NCI-H345 (cell line): ENCODE data around the gene INF2.
A peak's percentile ranks its signal among the peaks of the same experiment; 100 is the strongest.
"Not testable (repeated sequence)": the region's sequence is repeated elsewhere in the genome, so short reads cannot be mapped to it uniquely, and the experiment has no call there.

Source experiments
- DNase-seq: peaks from one replicate; lab custom pipeline; 2025; lab: John Stamatoyannopoulos, UW

INF2 gene

DNA sequence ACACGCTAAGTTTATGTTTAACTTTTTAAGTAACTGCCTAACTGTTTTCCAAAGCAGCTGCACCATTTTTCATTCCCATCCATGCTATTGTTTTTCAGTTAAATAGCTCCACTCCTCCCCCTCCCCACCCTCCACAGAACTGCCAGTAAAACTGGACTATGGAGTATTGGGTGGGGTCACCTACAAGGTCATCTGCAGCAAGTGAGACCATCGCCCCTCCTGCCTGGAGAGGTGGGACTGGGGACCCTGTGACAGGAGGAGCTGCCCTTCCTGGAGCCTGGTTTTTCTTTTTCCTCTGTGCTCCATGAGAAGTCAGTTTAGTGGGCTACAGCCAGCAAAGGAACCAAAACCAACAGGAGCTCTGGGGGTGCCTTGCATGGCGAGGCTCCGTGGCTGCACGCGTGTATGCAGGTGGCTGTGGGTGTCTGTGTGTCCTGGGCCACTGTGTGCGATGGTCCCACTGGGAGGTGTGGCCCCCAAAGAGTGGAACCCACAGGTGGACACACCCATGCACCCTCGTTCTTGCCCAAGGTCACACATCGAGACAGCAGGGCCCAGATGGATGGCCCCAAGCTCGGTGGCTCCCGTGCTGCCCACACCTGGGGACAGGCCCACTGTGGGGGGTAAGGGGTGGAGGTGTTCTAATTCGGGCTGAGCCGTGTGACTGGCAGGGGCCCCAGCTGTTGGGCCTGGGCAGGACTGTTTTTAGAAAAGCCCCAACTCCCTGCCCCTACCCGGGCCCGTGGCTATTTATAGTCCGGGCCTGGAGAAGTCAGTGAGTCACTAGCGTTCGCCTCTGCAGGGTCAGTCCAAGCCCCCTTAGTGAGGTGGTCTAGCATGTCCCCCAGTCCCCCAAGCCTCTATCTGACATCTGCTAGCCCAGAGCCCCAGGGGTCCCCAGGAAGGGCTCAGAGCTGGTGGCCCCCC, 32.4 kb downstream of the INF2 start:
- no peak for DNase-seq

DNA sequence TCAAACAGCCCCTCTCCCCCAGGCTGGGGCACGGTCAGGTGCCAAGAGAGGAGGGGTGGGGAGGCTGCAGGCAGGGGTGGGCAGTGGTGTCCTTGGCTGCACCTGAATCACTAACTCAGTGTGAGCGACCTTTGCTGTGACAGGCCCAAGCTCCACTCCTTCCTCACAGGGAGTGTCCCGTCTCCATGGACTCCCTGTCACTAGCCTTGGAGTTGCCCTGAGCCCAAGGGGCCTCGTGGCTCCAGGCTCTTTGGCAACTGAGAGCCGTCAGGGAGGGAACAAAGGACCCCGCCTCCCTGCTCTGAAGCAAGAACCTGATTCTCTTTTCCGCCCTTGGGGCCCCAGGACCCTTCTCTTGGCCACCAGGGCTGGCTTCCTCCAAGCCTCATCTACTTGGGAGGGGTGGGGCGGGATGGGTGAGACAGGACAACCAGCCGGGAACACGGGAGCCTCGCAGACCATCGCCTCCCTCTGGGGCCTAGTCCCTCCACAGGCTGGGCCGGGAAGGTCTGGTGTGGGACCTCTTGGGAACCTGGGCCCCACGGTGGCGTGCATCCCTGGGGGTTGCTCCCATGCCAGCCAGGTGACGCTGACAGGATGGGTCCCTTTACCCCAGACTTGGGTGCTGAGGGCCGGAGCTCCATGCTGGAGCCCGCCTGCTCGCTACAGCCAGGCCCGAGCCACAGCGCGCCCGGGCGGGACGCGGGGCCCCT, 33.7 kb downstream of the INF2 start:
- DNase-seq, result no peak

DNA sequence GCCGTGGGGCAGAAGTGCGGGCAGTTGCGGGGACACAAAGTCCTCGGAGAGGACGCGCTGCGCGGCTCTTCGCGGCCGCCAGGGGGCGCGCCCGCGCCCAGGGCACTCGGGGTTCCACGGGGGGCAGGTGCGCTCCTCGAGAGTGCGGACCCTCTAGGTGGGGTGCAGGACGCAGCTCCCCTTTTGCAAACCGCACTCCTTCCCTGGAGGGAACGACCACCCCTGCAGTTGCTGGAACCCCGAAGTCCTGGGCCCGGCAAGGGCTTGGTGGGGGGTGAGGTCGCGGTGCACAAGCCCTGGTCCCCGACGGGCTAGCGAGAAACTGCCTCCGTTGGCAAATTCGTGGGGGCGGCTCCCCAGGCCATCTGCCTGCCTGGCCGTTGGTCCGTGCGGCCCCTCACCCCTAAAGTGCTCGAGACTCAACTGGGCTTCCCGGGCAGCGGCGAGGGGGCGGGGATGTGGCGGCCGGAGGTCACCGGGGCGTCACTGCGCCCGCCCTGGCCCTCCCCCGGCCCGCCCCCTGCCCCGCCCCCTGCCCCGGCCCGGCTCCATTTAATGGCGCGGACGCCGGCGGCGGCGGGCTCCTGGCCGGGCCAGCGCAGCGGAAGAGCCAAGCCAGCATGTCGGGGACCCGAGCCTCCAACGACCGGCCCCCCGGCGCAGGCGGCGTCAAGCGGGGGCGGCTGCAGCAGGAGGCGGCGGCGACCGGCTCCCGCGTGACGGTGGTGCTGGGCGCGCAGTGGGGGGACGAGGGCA, 34.4 kb downstream of the INF2 start, which contains the start of gene ADSS1:
ADSS1 (plus strand) TSS at position 579 of the 756 bp plus-strand sequence; CDS start at position 621, 42 bp downstream.
- DNase-seq, result peak; percentile 50

DNA sequence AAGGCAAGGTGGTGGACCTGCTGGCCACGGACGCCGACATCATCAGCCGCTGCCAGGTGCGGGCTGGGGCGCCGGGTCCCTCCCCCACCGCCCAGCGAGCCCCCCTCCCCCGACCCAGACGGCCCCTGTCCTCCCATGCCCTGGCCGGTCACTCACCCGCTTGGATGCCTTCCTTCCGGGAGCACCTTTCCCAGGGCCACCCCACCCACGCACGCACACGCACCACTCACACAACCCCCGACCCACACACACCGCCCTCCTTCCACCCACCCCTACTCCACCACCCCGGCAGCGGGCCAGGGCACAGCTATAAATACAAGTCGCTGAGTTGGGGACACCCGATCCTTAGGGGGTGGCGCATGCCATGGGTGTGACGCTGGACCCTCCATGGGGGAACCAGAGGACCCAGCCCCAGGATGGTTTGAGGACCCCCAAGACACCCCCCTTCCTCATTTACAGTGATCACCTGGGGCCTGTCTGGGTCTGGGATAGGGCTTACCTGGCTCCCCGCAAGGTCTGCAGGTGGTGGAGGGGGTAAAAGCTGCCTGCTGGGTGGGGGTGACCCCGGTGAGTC, 35.1 kb downstream of the INF2 start:
- no peak for DNase-seq

DNA sequence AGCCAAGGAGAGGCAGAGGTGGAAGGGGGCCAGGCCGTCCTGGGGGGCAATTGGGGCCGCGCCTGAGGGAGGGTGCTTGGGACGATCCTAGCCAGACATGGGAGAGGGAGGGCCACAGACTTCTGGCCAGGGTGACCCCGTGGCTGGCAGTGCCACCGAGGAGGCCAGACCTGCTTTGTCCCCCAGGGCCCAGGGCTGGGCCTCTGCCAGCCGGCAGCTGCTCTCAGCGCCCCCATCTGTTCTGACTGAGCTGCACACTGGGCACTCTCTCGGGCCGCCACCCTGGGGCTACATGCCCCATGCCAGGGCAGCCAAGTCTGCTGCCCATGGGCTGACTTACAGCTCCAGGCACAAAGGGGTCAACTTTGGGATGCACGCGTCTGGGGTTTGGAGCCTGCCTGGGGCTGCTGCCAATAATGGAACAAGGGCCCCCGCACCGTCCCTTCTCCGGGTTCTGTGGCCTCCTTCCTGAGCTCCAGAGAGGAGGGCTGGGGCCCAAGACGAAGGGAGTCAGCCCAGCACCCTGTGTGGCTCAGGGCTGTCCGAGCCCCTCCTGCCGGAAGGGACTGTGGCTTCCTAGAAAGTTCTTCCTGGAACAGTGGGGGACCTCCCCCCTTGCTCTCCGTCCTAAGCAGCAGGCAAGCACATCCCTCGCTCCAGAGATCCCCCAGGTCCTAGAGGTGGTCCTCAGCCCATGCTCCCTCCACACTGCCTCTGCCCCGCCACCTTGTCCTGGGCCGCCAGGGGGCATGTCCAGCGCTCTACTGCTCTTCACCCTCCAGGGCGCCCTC, 35.8 kb downstream of the INF2 start:
- DNase-seq, result no peak

DNA sequence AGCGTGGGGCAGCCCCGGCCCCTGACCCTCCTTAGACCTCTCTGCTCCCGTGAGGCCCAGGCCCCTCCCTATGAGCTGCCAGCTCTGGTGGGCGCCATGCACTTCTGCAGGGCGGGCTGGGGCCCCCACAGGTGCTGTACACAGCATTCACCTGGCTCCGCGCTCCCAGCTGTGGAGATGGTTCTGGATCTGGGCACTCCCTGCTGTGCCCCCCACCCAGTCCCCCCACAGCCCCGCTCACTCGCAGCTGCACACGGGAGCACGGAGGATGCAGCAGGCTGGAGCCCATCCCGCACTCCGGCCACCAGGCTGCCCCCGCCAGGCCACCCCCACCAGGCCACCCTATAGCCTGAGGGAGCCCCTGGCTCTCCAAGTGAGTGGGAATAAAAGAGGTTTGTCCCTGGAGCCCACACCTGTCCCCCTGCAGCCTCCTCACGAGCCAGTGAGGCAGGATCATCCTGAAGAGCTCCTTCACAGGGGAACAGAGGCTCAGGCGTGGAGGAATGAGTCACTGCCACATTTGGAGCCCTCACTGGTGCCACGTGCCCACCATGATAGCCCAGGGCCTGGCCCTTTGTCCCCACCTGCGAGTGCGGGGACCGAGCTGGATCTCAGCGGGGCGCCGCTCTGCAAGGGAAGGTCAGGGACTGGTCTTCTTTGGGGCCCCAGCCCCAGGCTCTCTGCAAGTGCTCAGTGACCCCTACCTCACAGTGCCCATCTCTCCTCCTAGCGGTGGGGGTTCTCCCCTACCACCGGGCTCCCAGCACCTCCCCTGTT, 36.5 kb downstream of the INF2 start:
- DNase-seq, result no peak

DNA sequence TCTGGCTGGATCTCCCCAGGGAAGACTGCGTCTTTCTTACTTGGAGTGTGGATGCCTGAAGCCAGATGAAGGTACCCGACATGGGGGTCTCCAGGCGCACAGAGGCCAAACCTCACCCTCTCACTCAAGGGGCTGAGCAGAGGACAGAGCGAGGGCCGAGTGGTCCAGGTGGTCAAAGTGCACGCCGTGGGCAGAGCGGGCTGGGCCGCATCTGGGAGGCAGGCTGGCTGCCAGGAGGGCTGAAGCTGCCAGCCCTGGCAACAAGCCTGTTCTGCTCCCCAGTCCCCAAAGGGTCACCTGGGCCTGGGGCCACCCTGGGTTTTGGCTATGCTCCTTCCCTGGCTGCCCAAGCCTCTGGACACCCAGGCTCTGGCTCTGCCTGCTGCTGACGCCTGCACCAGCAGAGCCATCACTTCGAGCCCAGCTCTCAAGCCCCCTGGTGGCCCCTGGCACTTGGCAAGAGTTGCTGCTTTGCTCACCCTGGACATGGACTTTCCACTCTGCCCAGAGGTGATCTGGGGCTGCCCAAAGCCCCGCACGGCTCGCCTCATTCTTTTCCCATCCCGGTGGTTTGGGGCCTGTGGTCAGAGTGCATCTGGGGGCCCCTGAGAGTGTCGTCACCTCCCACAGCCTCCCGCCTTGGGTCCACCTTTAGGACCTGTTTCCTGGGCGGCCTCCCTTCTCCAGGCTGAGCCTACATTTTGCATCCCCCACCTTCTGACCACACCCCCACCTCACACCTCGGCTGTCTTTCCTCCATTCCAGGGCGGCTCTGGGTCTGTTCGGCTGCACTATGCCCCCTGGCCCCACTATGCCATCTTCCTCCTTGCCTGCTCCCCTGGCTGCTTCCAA, 37.4 kb downstream of the INF2 start:
- DNase-seq, result no peak

DNA sequence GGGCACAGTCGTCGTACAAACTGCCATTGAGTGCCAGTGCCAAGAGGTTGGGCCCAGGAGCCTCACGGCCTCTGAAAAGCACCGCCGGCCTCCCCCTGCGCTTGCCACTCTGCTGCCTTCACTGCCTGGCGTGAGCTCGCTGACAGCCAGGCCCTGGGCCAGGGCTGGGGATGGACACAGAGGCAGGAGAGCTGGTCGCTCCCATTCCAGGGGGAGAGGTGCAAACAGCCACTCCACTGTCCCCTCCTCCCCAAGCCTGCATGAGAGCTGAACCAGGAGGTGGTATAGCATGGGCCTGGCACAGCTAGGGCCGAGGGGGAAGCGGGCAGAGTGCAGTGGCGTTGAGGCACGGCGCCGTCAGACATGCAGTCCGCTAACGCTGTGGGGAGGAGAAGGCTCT, 39.2 kb downstream of the INF2 start:
- DNase-seq, result no peak

DNA sequence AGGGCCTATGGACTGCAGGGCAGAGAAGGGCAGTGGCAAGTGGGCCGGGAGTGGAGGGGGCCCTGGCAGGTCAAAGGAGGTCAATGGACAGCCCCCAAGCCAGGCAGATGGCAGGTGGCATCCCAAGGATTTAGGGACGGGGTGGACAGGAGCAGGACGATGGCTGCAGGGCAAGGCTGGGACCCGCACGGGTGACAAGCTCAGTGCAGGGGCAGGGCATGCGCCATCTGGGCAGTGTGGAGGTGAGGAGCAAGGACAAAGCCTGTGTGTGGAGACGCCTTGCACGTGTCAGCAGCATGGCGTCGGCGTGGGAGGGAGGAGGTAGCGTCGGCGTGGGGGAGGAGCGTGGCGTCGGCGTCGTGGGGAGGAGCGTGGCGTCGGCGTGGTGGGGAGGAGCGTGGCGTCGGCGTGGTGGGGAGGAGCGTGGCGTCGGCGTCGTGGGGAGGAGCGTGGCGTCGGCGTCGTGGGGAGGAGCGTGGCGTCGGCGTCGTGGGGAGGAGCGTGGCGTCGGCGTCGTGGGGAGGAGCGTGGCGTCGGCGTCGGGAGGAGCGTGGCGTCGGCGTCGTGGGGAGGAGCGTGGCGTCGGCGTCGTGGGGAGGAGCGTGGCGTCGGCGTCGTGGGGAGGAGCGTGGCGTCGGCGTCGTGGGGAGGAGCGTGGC, 39.9 kb downstream of the INF2 start:
- not testable (repeated sequence) for DNase-seq

DNA sequence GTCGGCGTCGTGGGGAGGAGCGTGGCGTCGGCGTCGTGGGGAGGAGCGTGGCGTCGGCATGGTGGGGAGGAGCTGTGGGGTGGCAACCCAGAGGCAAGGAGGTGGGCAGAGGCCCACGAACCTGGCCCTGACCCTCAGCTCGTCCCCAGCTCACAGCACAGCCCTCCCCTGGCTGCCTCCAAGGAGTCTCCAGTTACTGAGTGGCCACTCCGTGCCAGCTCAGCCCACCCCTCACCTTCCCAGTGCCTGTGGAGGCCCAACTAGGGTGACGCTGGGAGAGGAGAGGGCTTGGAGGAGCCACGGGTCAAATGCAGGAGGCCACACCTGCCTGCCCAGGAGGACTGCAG, 40.4 kb downstream of the INF2 start:
- DNase-seq, result no peak

DNA sequence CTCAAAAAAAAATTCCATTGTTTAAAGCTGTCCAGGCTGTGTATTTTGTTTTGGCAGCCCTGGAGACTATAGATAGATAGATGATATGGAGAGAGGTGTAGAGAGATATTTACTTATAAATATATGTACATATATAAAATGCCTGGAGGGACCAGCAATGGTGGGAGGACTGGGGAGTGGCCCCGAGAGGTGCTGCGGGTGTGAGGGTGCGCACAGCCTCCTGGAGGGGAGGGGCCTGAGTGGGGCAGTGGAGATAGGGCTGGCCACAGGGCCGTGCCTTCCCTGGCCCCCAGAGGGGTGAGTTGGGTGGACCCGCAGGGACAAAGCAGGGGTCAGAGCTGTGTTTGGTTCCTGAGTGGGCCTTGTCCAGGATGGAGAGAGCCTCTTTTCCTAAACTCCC, 41.1 kb downstream of the INF2 start:
- DNase-seq, result no peak

DNA sequence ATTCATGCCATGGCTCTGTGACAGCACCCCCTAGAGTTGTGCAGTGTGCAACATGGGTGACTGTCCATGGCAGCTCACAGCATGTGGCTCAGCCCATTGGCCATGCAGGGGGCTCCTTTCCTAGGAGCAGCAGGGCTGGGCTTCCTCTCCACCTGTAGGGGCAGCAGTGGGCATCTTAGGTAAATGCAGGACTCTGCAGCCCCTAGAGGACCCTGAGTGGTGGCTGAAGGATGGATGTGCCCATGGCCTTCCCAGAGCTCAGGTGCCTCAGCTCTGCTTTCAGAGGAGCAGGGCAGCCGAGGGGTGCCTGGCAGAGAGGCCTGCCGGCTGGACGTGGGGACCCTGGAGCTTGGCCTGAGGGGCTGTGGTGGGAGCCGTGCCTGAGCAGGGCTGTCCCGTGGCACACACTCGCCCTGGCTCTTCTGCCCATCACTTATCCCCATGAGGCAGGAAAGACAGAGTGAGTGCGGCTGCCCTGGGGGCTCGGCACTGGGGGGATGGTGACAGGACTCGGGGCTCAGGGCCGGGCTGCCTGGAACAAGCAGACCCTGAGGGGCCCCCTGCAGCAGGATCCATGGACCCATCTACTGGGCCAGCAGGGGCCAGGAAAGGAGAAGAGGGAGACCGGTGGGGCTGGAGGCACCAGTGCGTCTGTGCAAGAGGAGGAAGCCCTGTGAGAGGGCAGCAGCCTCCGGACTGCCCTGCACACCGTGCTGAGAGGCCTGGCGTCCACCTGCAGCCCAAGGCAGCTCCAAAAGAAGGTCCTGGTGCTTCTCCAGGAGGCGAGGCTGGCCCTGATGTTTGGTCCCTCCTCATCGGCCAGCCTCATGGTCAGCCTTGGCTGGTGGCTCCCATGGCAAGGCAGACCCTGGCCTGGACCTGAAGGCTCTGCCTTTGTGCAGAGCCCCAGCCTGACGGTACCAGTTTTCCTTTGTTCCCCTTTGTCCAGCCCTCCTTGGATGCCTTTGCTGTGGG, 42.2 kb downstream of the INF2 start:
- DNase-seq, result no peak

DNA sequence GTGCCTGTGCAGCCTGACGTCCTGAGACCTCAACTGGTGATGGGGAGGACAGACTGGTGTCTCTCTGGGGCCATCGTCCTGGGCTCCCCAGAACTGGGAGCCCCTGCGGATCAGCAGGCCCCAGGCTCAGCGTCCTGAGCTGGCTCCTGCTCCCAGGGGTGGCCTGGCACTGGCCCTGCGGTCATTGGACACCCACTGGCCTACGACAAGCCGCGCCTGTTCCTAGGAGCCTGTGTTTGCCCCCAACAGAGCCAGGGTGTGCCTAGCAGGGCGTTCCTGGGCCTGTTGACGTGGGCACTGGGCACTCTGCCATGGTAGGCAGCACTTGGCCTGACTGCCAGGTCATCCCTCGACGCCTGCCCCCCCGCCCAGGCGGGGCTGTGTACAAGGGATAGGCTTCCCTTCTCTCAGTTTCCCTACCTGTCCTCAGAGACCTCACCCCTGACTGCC, 43.0 kb downstream of the INF2 start:
- DNase-seq, result no peak

DNA sequence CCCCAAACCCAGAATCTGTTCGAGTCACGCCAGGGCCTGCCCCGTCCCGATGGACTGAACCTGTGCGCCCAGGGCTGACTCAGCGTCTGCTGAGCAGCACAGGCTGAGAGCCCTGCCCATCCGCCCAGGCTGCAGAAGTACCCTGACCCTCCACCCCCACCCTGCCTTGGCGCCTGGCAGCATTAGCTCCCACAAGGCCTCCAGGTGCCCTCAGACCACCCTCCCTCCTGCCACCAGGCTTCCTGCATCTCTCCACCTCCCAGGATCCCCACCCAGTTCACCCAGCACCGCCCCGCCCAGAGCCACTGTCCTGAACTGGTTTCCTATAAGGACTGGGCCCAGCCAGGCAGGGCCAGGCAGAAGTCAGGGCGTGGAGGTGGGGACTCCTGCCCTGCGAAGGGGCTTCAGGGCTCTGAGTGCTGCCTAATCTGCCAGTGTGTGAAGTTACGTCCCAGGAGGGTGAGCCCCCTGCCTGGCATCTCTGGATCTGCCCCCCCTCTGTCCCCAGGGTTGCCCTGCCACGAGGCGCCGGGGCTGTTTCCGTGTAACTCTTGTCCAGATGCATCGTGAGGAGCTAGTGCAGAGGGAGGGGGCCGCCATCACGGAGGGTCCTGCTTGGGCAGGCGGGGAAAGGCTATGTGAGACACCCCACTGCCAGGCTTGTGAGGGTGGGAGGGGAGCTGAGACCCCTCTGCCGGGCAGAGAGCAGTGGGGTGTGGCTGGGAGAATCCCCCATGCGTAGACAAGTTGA, 43.7 kb downstream of the INF2 start:
- no peak for DNase-seq

DNA sequence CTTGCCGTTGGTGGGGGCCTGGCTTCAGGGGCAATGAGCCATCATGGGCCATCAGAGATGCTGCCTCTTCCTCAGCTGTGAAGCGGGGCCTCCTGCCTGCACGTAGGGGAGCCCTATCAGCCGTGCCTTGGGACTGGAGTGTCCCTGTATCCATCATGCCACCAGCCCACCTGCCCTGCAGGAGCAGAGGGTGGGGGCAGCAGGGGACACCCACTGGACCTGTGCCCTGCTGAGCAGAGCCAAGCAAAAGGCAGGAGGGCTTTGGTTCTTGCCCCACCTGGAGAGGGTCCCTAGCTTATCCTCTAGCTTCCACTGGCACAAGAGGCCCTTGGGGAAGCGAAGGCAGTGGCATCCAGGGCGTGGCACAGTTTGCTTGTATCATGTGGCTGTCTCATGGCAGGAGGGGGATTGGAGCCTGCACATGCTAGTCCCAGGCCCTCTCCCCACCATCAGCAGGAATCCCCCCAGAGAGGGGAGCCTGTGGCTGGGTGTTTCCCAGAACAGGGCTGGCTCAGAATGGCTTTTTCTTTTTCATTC, 44.7 kb downstream of the INF2 start:
- no peak for DNase-seq

DNA sequence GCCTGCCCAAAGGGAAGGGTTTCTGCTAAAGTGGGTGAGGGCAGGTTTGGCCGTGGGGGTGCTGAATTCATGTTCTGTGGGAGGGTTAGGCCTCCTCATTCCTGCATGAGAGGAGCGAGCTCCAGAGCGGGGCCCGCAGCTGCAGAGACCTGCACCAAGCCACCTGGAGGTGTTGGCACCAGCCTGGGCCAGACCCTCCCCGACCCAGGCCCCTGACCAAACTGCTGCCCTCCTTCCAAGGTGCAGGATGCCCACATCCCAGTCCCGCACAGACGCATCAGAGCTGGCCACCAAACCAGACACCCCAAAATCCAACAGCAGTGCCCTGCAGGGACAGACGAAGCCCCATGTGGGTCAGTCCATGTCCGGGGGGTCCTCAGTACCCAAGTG, 45.2 kb downstream of the INF2 start:
- DNase-seq, result no peak
